GM23248 (cell line): Measurements from ENCODE around the gene TBL1X. TPM values are rescaled to one million over a fixed set of nuclear protein-coding genes. Genes with fewer than 3 reads are reported as not detected.

Experiments used
- DNase-seq: peaks from one replicate; pipeline ENCODE4 v3.0.0-alpha.2; 2015
- H2AFZ ChIP-seq: fragments of 200-600 bp; sonication (generic); 2 replicates; pipeline ENCODE4 v1.6.1; 2016; ENCODE audit warnings: antibody characterized with exemption
- H3F3A ChIP-seq: fragments of 200-600 bp; sonication (generic); 2 replicates; pipeline ENCODE4 v1.6.1; 2016; ENCODE audit warnings: mild to moderate bottlenecking, antibody characterized with exemption, mixed run types; ENCODE audit not compliant: insufficient read depth
- H3K27ac ChIP-seq: fragments of 200-600 bp; sonication (generic); 2 replicates; pipeline ENCODE4 v1.5.1; 2016; ENCODE audit warnings: mild to moderate bottlenecking
- H3K27me3 ChIP-seq: fragments of 200-600 bp; sonication (generic); replicated peaks from 2 replicates; pipeline ENCODE4 v1.6.1; 2016; ENCODE audit warnings: mild to moderate bottlenecking; ENCODE audit not compliant: insufficient read depth
- H3K36me3 ChIP-seq: fragments of 200-600 bp; sonication (generic); 2 replicates; pipeline ENCODE4 v1.6.1; 2016; ENCODE audit warnings: low read depth, mild to moderate bottlenecking
- H3K4me1 ChIP-seq: fragments of 200-600 bp; sonication (generic); 2 replicates; pipeline ENCODE4 v1.6.1; 2016; ENCODE audit warnings: mild to moderate bottlenecking; ENCODE audit not compliant: insufficient read depth
- H3K4me2 ChIP-seq: fragments of 200-600 bp; sonication (generic); one replicate; pipeline ENCODE4 v1.6.1; 2016; ENCODE audit warnings: mild to moderate bottlenecking; ENCODE audit not compliant: unreplicated experiment
- H3K4me3 ChIP-seq: fragments of 200-600 bp; sonication (generic); 2 replicates; pipeline ENCODE4 v1.5.1; 2016; ENCODE audit warnings: mild to moderate bottlenecking
- H3K79me2 ChIP-seq: fragments of 200-600 bp; sonication (generic); 2 replicates; pipeline ENCODE4 v1.6.1; 2016; ENCODE audit warnings: mild to moderate bottlenecking; ENCODE audit not compliant: insufficient read depth
- H3K9ac ChIP-seq: fragments of 200-600 bp; sonication (generic); 2 replicates; pipeline ENCODE4 v1.6.1; 2016; ENCODE audit warnings: mild to moderate bottlenecking
- H3K9me2 ChIP-seq: fragments of 200-600 bp; sonication (generic); 2 replicates; pipeline ENCODE4 v1.6.1; 2016; ENCODE audit warnings: mixed run types, mild to moderate bottlenecking, moderate library complexity; ENCODE audit not compliant: insufficient read depth
- H3K9me3 ChIP-seq: fragments of 200-600 bp; sonication (generic); one replicate; pipeline ENCODE4 v1.6.1; 2017; ENCODE audit warnings: low read depth
- H4K20me1 ChIP-seq: fragments of 200-600 bp; sonication (generic); 2 replicates; pipeline ENCODE4 v1.6.0; 2016; ENCODE audit not compliant: insufficient read depth
- EZH2 ChIP-seq: fragments of 200-600 bp; sonication (generic); IDR thresholded peaks from 2 replicates; pipeline ENCODE4 v1.6.1; 2018; ENCODE audit warnings: antibody characterized with exemption, mild to moderate bottlenecking; ENCODE audit not compliant: insufficient read depth, poor library complexity, severe bottlenecking
- EZH2phosphoT487 ChIP-seq: fragments of 200-600 bp; sonication (generic); IDR thresholded peaks from 2 replicates; pipeline ENCODE4 v1.6.1; 2018; ENCODE audit warnings: antibody characterized with exemption, moderate library complexity, mild to moderate bottlenecking, low read depth; ENCODE audit not compliant: insufficient read depth
- WGBS, 2 experiments: methylation state at CpG; one replicate each; pipeline ENCODE4 v1.1.6; 2015 to 2017; ENCODE audit warnings: low lambda C conversion rate in 2 of 2, low coverage in 1 of 2; ENCODE audit errors: missing lambda C conversion rate in 2 of 2; 5-methylcytosine and 5-hydroxymethylcytosine counted together
- in situ Hi-C: fragments of 300-500 bp; cut with MboI; formaldehyde crosslinking; loops from 2 replicates; pipeline ENCODE4 v1.15.0; 2020
- polyA plus RNA-seq: library from polyadenylated mRNA; unstranded; fragments of >200 nt; fragmentation: Nextera tagmentation; extraction: Ambion mirVana; gene quantifications from 2 replicates; pipeline ENCODE4 v1.2.1, GENCODE V29; 2016
- total RNA-seq: library from RNA; depleted of rRNA; stranded (reverse); fragments of >200 nt; shearing (Covaris generic); gene quantifications from 2 replicates; pipeline ENCODE4 v1.2.3, GENCODE V29; 2014

Gene TBL1X
- total and polyA plus RNA-seq, 2 experiments from 2014 or later: 8.2 to 26.8 TPM

- no peak for TF ChIP-seq EZH2phosphoT487
- TF ChIP-seq EZH2: no peak
- in situ Hi-C loops: no loop called here
- Histone ChIP-seq H3K27ac (no peak overlapping the region), H4K20me1 (no peaks in the 10 kb centered on the region), H3K4me3 (no peak overlapping the region), H2AFZ (no peak overlapping the region), H3K27me3 (no peaks in the 10 kb centered on the region), H3F3A (no peaks in the 10 kb centered on the region), H3K9me2 (no peaks in the 10 kb centered on the region), H3K4me2 (no peak overlapping the region), H3K9me3 (no peaks in the 10 kb centered on the region), H3K79me2 (peaks cover 58% of the 10 kb centered on the region), H3K9ac (no peak overlapping the region), H3K4me1 (peaks cover under 1% of the 10 kb centered on the region), H3K36me3 (no peaks in the 10 kb centered on the region)
- DNase-seq: no peak
- 87 to 88% methylated on average over 9 to 11 of the region's 11 CpGs for WGBS, 2 experiments
These were observed 92.2 kb downstream of the TBL1X start for GRCh38 chrX:9557091-9557490.

DNA sequence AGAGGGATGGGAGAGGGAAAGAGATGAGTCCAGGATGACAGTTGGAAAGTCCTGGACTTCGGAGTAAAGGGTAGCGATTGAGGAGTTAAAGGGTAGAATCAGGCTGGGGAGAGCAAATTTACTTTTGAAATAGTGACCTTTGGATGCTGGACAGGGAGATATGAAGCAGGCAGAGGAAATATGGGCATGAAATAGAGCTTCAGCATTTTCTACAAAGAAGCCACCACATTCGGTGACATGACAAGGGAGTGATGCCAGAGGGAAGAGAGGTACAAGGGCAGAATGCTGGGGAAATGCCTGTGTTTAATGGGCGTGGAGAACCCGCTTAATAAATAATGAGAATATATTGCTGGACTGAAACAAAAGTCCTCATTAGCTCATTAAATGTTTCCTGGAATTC is 92.7 kb downstream of the TBL1X start:
- Histone ChIP-seq H3K4me2 (no peak overlapping the region), H3K27ac (no peak overlapping the region), H4K20me1 (no peaks in the 10 kb centered on the region), H3K36me3 (no peaks in the 10 kb centered on the region), H3K9me2 (no peaks in the 10 kb centered on the region), H3K4me3 (no peak overlapping the region), H3F3A (no peaks in the 10 kb centered on the region; the same call in 1 of the 2 replicates), H3K79me2 (peaks cover 57% of the 10 kb centered on the region), H3K4me1 (peaks cover 5% of the 10 kb centered on the region), H3K9ac (no peak overlapping the region), H3K27me3 (no peaks in the 10 kb centered on the region), H3K9me3 (no peaks in the 10 kb centered on the region), H2AFZ (no peak overlapping the region)
- no peak for DNase-seq
- 91 to 100% methylated on average over 5 of the region's 5 CpGs for WGBS, 2 experiments
- in situ Hi-C loops: no loop called here
- TF ChIP-seq EZH2: no peak
- no peak for TF ChIP-seq EZH2phosphoT487

DNA sequence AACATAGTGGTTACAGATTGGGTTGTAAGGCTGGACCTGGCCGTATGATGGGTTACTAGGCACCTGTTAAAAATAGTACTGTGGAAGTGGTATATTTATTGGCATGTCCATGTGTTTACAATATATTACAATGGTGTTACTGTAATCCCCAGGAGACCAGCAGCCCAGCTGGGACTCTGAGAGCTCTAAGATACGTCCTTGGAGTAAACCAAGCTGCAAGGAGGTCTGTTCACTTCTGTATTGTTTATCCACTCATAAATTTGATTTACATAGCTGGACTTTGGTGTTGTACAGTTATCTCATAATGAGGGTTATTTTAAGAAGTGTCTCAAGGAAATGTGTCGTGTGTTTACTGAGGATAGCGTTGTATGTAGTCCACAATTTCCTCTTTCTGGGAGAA is 93.8 kb downstream of the TBL1X start:
- Histone ChIP-seq H3K9ac (no peak overlapping the region), H2AFZ (no peak overlapping the region), H3F3A (peaks cover 7% of the 10 kb centered on the region; the same call in 1 of the 2 replicates), H3K79me2 (peaks cover 46% of the 10 kb centered on the region), H3K36me3 (no peaks in the 10 kb centered on the region), H3K4me1 (peaks cover 14% of the 10 kb centered on the region), H3K9me2 (no peaks in the 10 kb centered on the region), H3K9me3 (no peaks in the 10 kb centered on the region), H3K27ac (no peak overlapping the region), H4K20me1 (no peaks in the 10 kb centered on the region), H3K4me2 (no peak overlapping the region), H3K27me3 (no peaks in the 10 kb centered on the region), H3K4me3 (no peak overlapping the region)
- WGBS, 2 experiments: 98% methylated on average over 4 of the region's 4 CpGs
- no peak for DNase-seq
- in situ Hi-C loops: no loop called here
- TF ChIP-seq EZH2phosphoT487: no peak
- TF ChIP-seq EZH2: no peak

DNA sequence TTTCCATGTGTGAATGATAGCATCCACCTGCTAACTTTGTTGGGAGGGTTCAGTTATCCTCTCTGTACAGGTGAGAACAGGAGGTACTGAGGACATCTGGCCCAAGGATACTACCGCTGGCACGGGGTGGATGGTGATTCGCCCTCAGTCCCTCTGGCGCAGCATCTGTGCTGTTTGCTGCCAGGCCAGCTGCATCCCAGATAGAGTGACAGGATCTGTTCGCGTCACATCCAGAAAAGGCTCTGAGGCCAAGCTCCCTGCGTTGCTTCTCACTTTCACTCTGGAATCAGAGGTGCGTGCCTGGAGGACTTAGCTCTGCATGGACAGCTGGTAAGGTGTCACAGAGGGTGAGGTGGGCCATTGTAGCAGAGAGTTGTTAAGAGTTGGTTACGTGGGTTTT is 95.4 kb downstream of the TBL1X start:
- Histone ChIP-seq H3K9ac (no peak overlapping the region), H3K79me2 (peaks cover 32% of the 10 kb centered on the region), H3K27me3 (no peaks in the 10 kb centered on the region), H4K20me1 (no peaks in the 10 kb centered on the region), H3K4me2 (no peak overlapping the region), H3K36me3 (no peaks in the 10 kb centered on the region), H3K27ac (no peak overlapping the region), H3K4me3 (no peak overlapping the region), H3K9me2 (no peaks in the 10 kb centered on the region), H2AFZ (no peak overlapping the region), H3K9me3 (no peaks in the 10 kb centered on the region), H3F3A (peaks cover 9% of the 10 kb centered on the region; the same call in 1 of the 2 replicates), H3K4me1 (peaks cover 14% of the 10 kb centered on the region)
- no peak for DNase-seq
- TF ChIP-seq EZH2phosphoT487: no peak
- no peak for TF ChIP-seq EZH2
- 98 to 100% methylated on average over 9 of the region's 9 CpGs for WGBS, 2 experiments
- in situ Hi-C loops: no loop called here

DNA sequence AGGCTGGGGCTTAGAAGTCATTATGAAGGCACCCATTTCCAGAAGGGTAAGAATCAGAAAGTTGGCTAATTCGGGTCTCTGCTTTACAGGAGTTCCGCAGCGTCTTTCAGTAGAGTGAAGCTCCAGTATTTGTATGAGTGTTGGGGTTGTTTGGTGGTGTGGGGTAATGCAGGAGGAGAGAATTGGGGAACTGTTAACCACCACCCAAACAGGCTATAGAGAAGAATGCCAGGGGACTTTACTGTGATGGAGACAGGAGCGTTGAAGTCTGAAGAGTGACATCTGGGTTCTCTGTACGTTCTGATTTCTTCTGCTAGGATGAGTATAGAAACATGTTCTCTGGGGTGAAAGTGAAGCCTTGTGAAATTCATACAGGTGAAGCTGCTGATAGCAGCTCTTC is 96.3 kb downstream of the TBL1X start:
- Histone ChIP-seq H3K9me2 (no peaks in the 10 kb centered on the region), H3F3A (peaks cover 14% of the 10 kb centered on the region; the same call in 1 of the 2 replicates), H3K9ac (no peak overlapping the region), H3K27me3 (no peaks in the 10 kb centered on the region), H3K79me2 (peaks cover 27% of the 10 kb centered on the region), H3K9me3 (no peaks in the 10 kb centered on the region), H3K36me3 (no peaks in the 10 kb centered on the region), H2AFZ (no peak overlapping the region), H3K4me3 (no peak overlapping the region), H4K20me1 (no peaks in the 10 kb centered on the region), H3K4me2 (no peak overlapping the region), H3K4me1 (peaks cover 21% of the 10 kb centered on the region), H3K27ac (no peak overlapping the region)
- in situ Hi-C loops: no loop called here
- TF ChIP-seq EZH2 (no peak), EZH2phosphoT487 (no peak)
- no peak for DNase-seq
- WGBS, 2 experiments: 96 to 97% methylated on average over 5 of the region's 5 CpGs
